ENCODE results near the gene DLGAP1. TPM values are rescaled to one million over a fixed set of nuclear protein-coding genes. Genes with fewer than 3 reads are reported as not detected.
A peak's percentile ranks its signal among the peaks of the same experiment; 100 is the strongest.

The DLGAP1 gene
- total RNA-seq, 1 donor from 2014 or later: 18.5 TPM

GRCh38 chr18:4125224-4125623 lies 329.9 kb downstream of the DLGAP1 start:
- H3K4me3 Mint-ChIP-seq: no peak overlapping the region
- TF ChIP-seq, protein P1, sequence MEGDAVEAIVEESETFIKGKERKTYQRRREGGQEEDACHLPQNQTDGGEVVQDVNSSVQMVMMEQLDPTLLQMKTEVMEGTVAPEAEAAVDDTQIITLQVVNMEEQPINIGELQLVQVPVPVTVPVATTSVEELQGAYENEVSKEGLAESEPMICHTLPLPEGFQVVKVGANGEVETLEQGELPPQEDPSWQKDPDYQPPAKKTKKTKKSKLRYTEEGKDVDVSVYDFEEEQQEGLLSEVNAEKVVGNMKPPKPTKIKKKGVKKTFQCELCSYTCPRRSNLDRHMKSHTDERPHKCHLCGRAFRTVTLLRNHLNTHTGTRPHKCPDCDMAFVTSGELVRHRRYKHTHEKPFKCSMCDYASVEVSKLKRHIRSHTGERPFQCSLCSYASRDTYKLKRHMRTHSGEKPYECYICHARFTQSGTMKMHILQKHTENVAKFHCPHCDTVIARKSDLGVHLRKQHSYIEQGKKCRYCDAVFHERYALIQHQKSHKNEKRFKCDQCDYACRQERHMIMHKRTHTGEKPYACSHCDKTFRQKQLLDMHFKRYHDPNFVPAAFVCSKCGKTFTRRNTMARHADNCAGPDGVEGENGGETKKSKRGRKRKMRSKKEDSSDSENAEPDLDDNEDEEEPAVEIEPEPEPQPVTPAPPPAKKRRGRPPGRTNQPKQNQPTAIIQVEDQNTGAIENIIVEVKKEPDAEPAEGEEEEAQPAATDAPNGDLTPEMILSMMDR (IDR thresholded peaks at IDR 0.05): no peak
- TF ChIP-seq EZH2phosphoT487 (IDR thresholded peaks at IDR 0.05) (no peak), EZH2 (IDR thresholded peaks at IDR 0.05) (no peak)
- Histone ChIP-seq H3K79me2 (ENCODE audit: low read depth) (peaks cover 18% of the 10 kb centered on the region), H3K27ac (peak overlapping the region; percentile 91), H2AFZ (replicated peaks) (peak overlapping the region; percentile 8), H3F3A (ENCODE audit: low read depth) (peaks cover 28% of the 10 kb centered on the region), H3K4me3 (no peak overlapping the region), H3K9ac (no peak overlapping the region), H3K36me3 (no peaks in the 10 kb centered on the region), H4K20me1 (ENCODE audit: low read depth) (no peaks in the 10 kb centered on the region), H3K4me1 (peaks cover 58% of the 10 kb centered on the region), H3K4me2 (peak overlapping the region; percentile 30), H3K9me3 (ENCODE audit: low read depth) (no peaks in the 10 kb centered on the region), H3K27me3 (no peaks in the 10 kb centered on the region)
- no peaks in the 10 kb centered on the region for H3K36me3 Mint-ChIP-seq
- peak overlapping the region; percentile 83 for H3K27ac Mint-ChIP-seq
- peaks cover 17% of the 10 kb centered on the region for H3K4me1 Mint-ChIP-seq
- peak; percentile 40 for DNase-seq (ENCODE audit: low spot score)
- H3K27me3 Mint-ChIP-seq (ENCODE audit: insufficient read depth, low read depth): no peaks in the 10 kb centered on the region
- H3K9me3 Mint-ChIP-seq: no peaks in the 10 kb centered on the region

GRCh38 chr18:4119813-4120212 lies 335.3 kb downstream of the DLGAP1 start:
- Histone ChIP-seq H3K36me3 (peaks cover 9% of the 10 kb centered on the region), H4K20me1 (ENCODE audit: low read depth) (no peaks in the 10 kb centered on the region), H3K79me2 (ENCODE audit: low read depth) (peaks cover 18% of the 10 kb centered on the region), H3K9ac (no peak overlapping the region), H2AFZ (replicated peaks) (no peak overlapping the region), H3K4me3 (peak overlapping the region; percentile 4), H3K27ac (peak overlapping the region; percentile 16), H3K9me3 (ENCODE audit: low read depth) (peaks cover 4% of the 10 kb centered on the region), H3K4me2 (peak overlapping the region; percentile 67), H3K27me3 (no peaks in the 10 kb centered on the region), H3F3A (ENCODE audit: low read depth) (peaks cover 40% of the 10 kb centered on the region), H3K4me1 (peaks cover 64% of the 10 kb centered on the region)
- H3K4me1 Mint-ChIP-seq: peaks cover 10% of the 10 kb centered on the region
- H3K27ac Mint-ChIP-seq: no peak overlapping the region
- no peaks in the 10 kb centered on the region for H3K27me3 Mint-ChIP-seq (ENCODE audit: insufficient read depth, low read depth)
- no peak overlapping the region for H3K4me3 Mint-ChIP-seq
- no peak for DNase-seq (ENCODE audit: low spot score)
- peaks cover 3% of the 10 kb centered on the region for H3K9me3 Mint-ChIP-seq
- H3K36me3 Mint-ChIP-seq: no peaks in the 10 kb centered on the region
- TF ChIP-seq EZH2phosphoT487 (IDR thresholded peaks at IDR 0.05) (no peak), EZH2 (IDR thresholded peaks at IDR 0.05) (no peak)
- TF ChIP-seq, protein P1 (IDR thresholded peaks at IDR 0.05): no peak

DNA sequence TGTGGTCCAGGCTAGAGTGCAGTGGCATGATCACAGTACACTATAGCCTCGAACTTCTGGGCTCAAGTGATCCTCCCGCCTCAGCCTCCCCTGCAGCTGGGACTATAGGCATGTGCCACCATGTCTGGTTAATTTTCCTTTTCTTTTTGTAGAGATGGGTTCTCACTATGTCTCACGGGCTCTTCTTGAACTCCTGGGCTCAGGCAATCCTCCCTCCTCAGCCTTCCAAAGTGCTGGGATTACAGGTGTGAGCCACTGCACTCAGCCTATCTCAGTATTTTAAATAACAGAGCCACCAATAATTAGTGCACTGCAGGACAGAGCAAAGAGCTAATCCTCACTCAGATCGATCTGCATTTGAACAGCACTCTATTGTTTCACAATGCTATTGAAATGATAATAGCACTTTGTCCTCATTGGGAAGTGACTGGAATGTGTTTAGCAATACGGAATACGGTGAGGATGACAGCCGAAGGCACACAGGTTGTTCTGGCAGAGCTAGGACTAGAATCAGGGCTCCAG lies 335.9 kb downstream of the DLGAP1 start:
- H3K9me3 Mint-ChIP-seq: peaks cover 8% of the 10 kb centered on the region
- peaks cover 14% of the 10 kb centered on the region for H3K79me2 ChIP-seq (ENCODE audit: low read depth)
- H3K36me3 Mint-ChIP-seq: no peaks in the 10 kb centered on the region
- peak; percentile 82 for DNase-seq (ENCODE audit: low spot score)
- H3K27me3 Mint-ChIP-seq (ENCODE audit: insufficient read depth, low read depth): no peaks in the 10 kb centered on the region
- H3K27ac Mint-ChIP-seq: no peak overlapping the region
- TF ChIP-seq EZH2phosphoT487 (IDR thresholded peaks at IDR 0.05) (peak; percentile 99), EZH2 (IDR thresholded peaks at IDR 0.05) (no peak)
- TF ChIP-seq, protein P1 (IDR thresholded peaks at IDR 0.05): no peak
- peaks cover 58% of the 10 kb centered on the region for H3K4me1 ChIP-seq
- peak overlapping the region; percentile 67 for H3K4me2 ChIP-seq
- H3K36me3 ChIP-seq: peaks cover 9% of the 10 kb centered on the region
- H3K9me3 ChIP-seq (ENCODE audit: low read depth): peaks cover 4% of the 10 kb centered on the region
- peak overlapping the region; percentile 75 for H3K27ac ChIP-seq
- peak overlapping the region; percentile 4 for H3K4me3 ChIP-seq
- H3K9ac ChIP-seq: no peak overlapping the region
- peaks cover 40% of the 10 kb centered on the region for H3F3A ChIP-seq (ENCODE audit: low read depth)
- H2AFZ ChIP-seq (replicated peaks): no peak overlapping the region
- no peaks in the 10 kb centered on the region for H3K27me3 ChIP-seq
- H4K20me1 ChIP-seq (ENCODE audit: low read depth): no peaks in the 10 kb centered on the region
- H3K4me3 Mint-ChIP-seq: no peak overlapping the region
- H3K4me1 Mint-ChIP-seq: peaks cover 7% of the 10 kb centered on the region
